Activated naive CD4-positive, alpha-beta T cell treated with Interleukin-2 at 50 U/mL for 16 hours (primary cell): Measurements from ENCODE around the gene AKAP7.
"Not testable (repeated sequence)": the region's sequence is repeated elsewhere in the genome, so short reads cannot be mapped to it uniquely, and the experiment has no call there.

Source experiments
- DNase-seq: peaks from one replicate; pipeline ENCODE4 v3.0.0-alpha.2; 2020

The AKAP7 gene

DNA sequence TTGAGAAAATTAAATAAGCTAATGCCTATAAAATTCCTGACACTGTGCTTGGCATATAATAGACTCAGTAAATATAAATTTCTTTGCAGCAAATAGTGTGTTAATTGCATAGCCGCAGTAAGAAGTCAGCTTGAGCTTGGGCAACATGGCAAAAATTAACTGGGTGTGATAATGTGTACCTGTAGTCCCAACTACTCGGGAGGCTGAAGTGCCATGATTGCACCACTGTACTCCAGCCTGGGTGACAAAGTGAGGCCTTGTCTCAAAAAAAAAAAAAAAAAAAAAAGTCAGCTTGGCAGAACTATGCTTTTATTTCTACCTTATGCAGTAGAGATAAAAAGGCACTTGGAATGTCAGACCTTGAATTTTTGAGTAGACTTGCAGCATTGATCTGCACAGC lies 121.8 kb downstream of the AKAP7 start:
- no peak for DNase-seq

DNA sequence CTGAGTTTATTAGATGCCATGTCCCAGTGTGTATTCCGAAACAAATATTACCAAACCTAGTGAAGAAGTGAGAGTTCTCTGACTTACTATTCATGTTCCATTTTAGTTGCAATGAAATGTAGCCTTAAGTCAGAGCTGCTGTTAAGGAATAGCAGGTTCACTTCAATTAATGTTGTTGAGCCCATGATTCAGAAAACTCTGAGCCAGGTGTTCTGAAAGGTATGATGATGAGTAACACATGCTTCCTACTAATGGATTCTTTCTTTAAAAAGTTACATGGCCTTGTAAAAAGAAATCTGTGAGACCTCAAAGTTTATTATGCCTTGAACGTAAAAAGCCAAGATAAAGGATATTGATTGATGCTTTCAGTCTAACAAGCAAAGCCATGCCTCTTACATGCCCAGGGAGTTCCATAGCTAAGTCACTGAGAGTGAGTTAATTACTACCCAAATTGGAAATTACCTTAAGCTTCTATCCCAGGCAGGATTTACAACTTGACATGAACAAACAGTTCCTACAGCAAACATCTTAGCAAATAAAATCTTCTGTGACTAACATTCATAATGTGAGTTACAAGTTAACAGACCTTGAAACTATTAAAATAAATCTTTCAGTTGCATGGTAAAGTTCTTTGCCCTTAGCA lies 122.9 kb downstream of the AKAP7 start:
- no peak for DNase-seq

DNA sequence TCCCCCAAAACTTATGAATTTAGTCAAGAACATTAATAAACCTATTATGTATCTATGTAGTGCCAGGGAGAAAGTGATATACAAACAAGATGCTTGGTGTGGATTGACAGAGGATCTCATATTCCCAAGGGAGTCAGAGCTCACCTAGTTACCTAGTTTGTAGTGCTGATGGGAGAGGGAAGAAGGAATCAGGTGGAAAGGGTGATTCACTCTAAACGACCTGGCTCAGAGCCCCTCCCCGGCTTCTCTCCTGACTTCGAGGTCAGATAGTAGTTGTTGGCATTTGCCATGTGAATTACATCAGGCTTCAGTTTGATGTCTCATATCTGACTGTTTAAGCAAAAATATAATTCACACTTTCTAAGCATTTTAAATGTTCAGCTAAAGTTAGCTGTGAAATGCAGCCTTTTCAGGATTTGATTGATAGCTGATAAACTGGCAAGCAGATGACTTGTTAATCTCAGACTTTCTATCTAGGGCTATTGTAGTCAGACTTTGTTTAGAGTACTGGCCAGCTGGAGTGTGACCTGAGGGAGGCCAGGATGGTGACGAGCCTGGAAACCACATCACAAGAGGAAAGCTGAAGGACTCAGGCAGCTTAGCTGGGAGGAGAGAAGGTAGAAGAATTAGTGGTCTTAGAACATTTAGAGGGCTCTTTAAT lies 123.7 kb downstream of the AKAP7 start:
- DNase-seq = no peak

DNA sequence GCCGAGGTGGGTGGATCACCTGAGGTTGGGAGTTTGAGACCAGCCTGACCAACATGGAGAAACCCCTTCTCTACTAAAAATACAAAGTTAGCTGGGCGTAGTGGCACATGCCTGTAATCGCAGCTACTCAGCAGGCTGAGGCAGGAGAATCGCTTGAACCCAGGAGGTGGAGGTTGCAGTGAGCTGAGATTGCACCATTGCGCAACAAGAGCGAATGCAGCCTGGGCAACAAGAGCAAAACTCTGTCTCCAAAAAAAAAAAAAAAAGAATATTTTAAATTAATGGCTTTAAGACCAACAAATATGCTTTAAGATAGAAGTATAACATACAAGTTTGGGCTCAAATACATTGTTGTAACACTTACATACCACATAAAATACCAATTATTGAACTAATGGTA lies 125.7 kb downstream of the AKAP7 start:
- DNase-seq = not testable (repeated sequence)

DNA sequence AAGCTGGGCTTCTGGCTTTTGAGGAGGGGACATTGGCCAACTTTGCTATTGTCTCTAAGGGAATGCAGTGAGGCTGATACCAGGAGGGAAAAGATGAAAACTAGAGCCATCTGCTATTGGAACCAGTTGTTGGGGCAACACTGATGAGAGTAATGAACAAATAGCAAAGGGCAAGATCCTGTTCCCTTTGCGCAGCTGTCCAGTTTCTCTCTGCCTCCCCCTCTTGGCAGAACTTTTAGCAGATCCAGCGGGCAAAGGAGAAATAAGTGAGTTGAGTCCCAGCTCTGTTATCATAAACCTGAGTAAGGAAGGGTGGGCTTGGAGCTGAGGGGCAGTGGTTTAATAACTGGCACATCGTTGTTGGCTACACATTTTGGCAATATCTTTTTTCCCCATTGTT lies 126.8 kb downstream of the AKAP7 start:
- no peak for DNase-seq

DNA sequence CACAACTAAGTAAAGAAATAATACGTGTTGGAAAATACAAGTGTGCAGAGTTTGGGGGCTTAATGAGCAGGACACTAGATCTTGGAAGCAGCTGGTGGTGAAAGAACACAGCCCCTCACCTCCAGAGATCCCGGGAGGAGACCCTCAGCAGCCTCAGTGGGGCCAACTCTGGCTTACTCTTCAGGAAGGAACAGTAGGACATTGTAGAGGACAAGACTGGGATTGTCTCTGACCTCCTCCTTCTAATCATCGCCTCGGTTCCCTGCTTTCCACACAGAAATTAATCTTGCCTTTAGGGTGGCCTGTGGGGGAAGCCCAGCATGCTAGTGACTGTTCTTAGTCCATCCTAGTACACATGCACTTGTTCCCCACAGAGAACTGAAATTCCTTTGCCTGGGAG lies 130.7 kb downstream of the AKAP7 start:
- DNase-seq = no peak

DNA sequence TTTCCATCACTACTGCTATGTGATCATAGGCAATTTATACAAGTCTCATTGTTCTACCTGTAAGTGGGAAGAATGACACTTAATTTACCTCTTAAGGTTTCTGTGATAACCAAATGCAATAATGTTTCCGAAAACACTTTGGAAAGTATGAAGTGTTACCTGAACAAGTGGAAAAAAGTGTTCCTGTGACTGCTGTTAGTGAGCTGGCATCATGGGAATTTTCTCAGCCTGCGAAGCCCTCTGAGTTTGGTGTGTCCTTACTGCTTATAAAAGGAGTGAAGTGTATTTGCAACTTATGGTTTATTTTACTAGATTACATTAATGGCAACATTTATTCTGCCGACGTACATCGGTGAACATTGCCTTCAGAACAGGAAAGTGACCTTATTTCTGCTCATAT lies 133.0 kb downstream of the AKAP7 start:
- no peak for DNase-seq

DNA sequence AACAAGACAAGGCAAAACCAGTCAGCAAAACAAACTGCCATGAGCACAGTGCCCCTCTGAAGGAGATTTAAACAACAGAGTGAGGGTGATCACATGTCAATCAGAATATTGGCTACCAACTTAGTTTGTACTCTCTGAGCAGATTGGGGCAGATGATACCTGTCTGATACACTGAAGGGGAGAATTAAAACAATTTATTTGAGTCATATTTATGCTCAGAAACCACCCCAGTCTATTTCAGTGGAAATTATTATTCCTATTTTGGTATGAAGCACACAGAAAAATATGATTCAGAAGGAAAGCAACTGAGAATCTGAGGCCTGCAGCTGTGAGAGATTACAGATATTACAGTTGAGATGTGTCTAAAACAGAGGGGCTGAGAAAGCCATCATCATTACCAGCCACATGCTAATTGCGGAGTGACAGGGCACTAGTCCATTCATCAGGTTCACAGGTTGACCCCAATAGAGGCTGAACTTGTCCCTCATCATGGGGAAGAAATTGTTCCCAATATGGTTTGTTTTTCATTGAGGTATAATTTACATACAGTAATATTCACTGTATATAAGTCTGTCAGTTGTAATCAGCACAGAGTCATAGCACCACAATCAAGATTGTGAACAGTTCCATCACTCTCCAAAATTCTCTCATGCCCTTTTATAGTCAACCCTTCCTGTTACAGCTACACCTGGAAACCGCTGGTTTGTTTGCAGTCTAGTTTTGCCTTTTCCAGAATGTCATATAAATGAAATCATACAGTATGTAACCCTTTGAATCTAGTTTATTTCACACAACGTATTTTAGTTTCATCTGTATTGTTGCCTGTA lies 134.5 kb downstream of the AKAP7 start:
- DNase-seq = no peak

DNA sequence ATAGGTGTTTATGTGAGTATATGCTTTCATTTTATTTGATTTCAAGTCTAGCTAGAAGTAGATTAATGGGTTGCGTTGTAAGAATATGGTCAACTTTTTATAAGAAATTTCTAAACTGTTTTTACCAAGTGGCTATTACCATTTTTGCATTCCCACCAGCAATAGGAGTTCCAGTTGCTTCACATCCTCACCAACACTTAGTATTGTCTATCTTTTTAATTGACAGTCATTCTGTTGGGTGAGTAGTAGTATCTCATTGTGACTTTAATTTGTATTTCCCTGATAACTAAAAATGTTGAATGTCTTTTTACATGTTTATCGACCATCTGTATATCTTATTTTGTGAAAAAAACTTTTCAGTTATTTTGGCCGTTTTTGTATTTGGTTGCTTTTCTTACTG lies 135.3 kb downstream of the AKAP7 start:
- no peak for DNase-seq

DNA sequence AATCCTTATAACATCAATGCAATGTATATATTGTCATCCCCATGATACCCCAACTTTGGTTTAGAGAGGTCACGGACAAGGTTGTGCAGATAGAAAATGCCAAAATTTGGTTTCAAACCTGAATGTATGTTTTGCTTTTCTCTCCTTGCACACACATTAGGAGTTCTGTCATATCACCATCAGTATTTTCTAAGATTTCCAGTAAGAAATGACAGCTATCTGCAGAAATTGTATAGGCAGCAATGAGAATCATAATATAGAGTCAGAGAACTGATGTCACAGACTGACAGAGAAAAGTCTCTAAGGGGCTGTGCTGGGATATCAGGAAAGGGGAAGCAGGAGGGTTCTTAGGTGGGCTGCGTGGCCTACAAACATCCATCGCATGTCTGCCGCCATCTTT lies 140.0 kb downstream of the AKAP7 start:
- no peak for DNase-seq

DNA sequence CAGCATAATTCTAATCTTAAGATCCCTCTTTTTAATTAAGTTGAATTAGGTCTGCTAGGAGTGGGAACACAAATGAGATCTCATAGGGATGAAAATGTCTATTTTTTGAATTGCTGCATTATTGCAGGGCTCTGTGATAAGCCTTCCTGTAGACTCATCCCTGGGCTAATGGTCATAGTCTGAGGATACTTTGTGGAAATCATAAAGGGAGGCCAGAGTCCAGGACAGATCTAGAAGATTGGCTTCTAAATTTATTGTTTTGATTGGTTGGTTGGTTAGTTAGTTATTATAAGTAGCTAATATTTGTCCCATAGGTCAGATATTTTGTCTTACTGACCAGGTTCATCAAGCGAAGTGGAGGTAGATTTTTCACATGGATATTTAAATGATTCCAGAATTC lies 142.3 kb downstream of the AKAP7 start:
- DNase-seq = no peak

DNA sequence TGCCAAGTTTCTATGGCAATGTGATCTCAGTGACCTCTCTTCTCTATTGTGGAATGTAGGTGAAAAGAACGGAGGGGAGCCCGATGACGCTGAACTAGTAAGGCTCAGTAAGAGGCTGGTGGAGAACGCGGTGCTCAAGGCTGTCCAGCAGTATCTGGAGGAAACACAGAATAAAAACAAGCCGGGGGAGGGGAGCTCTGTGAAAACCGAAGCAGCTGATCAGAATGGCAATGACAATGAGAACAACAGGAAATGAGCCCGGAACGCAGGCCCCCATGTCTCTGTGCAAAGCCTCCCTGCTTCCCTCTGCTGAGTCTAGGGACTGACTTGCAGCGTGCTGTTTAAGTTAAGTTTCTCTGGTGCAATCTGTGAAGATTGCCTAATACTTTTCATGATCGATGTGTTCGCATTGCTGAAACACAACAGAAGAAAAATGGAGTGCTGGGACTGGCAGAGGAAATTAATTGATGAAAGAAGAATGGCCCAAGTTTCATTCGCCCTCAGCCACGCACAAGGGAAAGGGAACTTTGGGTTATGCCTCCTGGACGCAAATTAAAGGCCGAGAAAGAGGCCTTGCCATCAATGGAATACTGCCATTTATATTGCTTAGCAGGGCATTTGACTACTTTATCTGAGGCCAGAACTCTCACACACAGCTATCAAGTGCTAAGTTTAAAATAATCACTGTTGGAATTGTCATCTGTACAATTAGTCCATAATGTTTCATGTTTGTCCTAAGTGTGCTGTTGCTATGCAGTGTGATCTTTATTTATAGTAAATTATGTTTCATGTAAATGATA lies 146.4 kb downstream of the AKAP7 start:
- DNase-seq = peak; percentile 42

DNA sequence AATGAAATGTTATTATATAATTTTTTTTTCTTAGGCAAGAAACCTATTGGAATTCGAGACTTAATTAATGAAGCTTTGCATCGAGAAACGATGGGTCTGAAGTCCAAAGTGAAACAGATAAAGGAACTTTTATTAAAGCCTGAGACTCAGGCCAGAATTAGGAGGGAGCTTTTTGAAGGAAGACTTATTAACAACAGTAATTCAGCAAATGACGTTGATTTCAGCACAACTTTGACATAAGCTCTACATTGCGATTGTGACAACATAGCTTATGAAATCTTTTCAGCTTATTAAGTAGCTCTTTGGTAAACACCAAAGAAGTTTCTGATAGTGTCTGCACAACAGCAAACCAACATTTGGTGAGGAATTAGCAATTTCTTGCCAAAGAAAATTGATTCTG lies 147.1 kb downstream of the AKAP7 start:
- DNase-seq = no peak

DNA sequence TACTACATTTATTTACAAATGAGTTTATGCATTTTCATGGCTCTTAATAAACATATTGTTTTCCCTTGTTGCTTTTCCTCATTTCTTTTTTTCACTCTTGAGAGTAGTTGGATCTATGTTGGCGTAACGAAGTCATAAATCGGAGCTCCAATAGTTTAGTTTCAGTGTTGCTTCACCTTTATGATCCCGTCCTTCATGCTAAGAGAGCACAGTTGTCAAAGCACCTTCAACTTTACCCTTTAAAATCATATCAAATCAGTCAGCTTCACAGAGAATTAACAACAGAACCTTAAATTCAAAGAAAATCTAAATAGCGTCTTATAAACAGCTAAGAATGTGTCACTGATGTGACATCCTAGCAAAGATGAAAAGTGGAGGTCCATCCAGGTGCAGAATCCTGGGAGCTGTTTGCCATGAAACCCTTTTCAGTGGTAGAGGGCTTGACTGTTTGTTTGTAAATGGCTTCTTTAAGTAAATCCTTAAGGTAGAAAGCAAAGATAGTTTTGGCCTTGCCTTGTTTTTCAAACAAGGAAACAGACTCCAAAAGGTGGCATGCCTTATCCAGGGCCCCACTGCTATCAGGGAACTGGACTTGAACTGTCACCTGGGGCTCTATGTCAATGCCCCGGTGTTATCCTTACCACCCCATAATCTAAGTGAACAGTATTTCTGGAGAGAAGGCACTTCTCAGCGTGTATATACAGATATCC lies 148.4 kb downstream of the AKAP7 start:
- no peak for DNase-seq

DNA sequence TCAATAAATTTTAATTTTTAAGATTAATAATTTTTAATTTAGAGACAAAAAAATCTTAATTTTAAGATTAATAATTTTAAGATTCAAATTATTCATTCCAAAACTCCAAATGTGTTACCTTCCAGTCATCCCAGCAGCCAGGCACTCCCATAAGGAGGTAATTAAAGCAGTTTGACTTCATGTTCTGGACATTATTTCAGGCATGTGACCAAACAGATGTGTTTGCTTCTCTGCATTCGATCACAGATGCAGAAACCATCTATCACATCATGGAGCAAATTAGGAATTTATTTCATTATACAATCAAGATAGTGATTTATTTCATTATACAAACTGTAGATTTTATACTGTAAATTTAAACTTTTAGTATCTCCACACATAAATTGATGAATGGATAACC lies 150.3 kb downstream of the AKAP7 start:
- no peak for DNase-seq

DNA sequence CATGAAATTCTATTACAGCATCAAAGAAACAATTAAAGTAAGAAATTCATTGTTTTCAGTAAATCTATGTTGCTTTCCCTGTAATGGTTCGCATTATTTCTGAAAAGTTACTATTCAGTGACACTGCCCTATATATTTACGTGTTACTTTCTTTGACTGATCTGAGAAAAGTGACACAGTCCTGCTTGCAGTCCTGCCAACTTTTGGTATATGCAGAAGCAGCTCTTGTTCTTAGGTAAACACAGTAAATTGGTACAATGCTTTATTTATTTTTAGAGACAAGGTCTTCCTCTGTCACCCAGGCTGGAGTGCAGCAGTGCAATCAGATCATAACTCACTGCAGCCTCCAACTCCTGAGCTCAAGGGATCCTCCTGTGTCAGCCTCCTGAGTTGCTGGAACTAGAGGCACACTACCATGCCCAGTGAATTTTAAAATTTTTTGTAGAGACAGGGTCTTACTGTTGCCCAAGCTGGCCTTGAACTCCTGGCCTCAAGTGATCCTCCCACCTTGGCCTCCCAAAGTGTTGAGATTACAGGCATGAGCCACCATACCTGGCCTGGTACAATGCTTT lies 151.3 kb downstream of the AKAP7 start:
- no peak for DNase-seq

DNA sequence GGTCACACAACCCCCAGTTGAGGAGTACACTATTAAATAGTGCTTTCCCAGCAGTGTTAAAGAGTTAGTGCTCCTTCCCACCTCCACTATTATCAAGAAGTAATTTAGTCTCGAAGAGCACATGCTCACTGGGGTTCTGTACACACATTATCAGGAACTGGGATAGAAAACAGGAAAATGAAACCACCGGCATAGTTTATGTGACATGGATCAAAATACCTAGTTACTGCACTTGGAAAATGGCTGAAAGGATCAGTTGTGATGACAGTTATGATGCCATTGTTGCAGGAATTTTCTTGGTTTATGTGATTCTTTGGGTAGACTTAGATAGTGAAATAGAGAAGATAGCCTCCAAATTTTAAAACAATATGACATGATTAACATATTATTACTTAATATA lies 152.9 kb downstream of the AKAP7 start:
- no peak for DNase-seq

DNA sequence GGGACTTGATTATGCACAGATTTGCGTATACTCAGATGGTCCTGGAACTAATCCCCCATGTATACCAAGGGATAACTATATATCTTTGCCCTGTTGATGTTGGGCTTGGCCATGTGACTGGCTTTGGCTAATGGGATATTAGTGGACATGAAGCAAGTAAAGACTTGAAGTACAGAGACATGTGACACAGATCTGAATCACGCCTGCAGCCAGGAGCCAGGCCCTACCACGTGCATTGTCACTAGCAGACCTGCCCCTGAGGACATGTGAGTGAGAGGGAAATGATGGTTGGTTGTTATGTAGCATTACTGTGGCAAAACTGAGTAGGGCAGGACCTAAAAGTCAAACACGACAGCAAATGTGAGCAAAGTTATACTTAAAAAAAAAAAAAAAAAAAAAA lies 155.7 kb downstream of the AKAP7 start:
- DNase-seq = no peak

DNA sequence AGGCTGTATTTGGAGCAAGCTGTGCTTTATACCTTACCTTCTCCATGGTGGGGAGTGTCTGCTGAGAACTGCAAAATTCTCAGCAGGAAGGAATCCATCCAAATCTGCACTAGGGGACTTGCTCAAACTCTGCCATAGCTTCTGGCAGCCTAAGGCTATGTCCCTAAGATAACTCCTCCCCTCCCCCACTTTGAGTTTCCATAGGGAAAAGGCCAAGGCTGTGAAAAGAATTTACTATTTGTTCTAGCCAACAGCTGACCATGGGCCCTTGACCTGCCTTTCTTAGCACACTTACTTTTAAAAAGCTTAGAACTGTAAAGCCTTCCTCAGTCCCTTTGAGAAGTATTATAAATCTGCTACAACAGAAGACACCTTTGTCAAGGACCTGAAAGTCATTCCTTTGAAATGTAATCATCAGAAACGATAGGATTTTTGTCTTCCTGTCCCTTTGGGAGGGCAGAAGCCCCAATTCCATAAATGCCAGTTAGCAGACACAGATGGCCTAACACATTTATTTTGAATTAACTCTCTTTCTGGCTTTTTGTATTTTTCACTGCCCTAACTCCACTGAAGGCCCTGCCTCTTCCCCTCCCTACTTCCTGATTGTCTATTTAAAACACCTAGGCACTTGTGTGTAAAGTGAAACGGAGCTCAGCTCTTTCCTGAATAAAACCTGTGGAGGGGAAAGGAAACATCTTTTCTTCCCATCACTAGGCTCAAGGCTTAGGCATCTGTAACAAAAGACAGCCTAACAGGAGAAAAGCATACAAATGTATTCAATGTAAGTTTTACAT lies 157.1 kb downstream of the AKAP7 start:
- DNase-seq = no peak

DNA sequence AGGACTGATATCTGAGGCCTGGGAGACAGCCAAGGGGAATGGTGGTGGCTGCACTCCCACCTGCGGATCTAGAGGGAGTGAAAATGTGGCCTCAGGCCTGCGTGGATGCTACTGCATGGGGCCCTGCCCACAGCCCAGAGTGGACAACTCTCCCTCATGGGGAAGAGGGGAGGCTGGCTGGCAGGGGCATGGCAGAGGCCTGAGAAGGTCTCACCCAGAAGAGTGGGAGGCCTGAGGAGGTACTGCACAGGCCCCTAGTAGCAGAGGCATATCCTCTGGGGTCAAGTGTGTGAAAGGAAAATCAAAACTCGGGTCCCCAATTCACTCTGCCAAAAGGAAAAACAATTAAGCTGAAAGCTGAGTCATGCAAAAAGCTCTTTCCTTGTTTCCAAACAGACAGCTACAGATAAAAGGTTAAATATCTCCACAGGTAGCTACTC lies 158.2 kb downstream of the AKAP7 start:
- no peak for DNase-seq

DNA sequence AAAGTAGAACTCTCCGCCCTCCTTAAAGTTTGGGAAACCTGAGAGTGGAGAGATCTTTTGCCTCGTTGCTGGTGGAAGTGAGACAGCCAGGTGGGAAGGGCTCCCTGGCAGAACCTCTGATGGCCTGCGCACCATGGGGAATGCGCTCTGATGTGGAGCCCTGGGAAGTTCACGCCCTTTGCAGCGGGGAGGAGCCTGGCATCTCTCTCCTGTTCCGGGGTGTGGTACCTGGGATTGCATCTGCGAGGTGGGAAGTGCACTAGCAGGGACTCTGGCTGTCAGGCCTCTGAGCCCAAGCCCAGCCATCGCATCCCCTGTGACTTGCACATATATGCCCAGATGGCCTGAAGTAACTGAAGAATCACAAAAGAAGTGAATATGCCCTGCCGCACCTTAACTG lies 159.8 kb downstream of the AKAP7 start:
- no peak for DNase-seq
